GM12878 (cell line): Measurements from ENCODE around the gene SCYGR3. TPM values are rescaled to one million over a fixed set of nuclear protein-coding genes. Genes with fewer than 3 reads are reported as not detected.

Experiments
- ATAC-seq: fragments of 200-7000 bp; cut with Tn5 transposase; 3 replicates; pipeline ENCODE4 v1.9.1; 2020; ENCODE audit warnings: mild to moderate bottlenecking, moderate library complexity
- BruUV-seq: library from RNA; stranded (reverse); fragments of 400-500 nt; replicated peaks from 2 replicates; lab custom pipeline; 2021; lab: Mats Ljungman, UMichigan
- CTCF ChIA-PET: fragments of 300-600 bp; sonication (Branson Sonifier 250); formaldehyde crosslinking; extraction: SDS; loops from one replicate; lab custom pipeline; 2021; ENCODE audit warnings: inconsistent platforms; lab: Yijun Ruan, JAX
- POLR2A ChIA-PET: fragments of 350-600 bp; formaldehyde crosslinking; extraction: SDS; loops from one replicate; lab custom pipeline; 2021; ENCODE audit warnings: inconsistent platforms; lab: Charles Lee
- RAD21 ChIA-PET: fragments of 300-600 bp; sonication (Branson Sonifier 250); formaldehyde crosslinking; loops from one replicate; lab custom pipeline; 2023; ENCODE audit warnings: antibody characterized with exemption; ENCODE audit not compliant: unreplicated experiment; lab: Charles Lee
- SMC1A ChIA-PET: fragments of 300-600 bp; sonication (Branson Sonifier 250); formaldehyde crosslinking; loops from one replicate; lab custom pipeline; 2023; ENCODE audit not compliant: unreplicated experiment, uncharacterized antibody; lab: Charles Lee
- DNase-seq: peaks from one replicate; pipeline ENCODE4 v3.0.0-alpha.2; 2011; ENCODE audit warnings: low read depth, low spot score
- FAIRE-seq: peaks from 3 replicates; lab custom pipeline; 2011; peaks lifted over from hg19 to GRCh38; lab: Jason Lieb, UNC
- H2AFZ ChIP-seq: 2 replicates; pipeline ENCODE4 v1.6.0; 2011; ENCODE audit warnings: low read depth, low read length, control low read depth; ENCODE audit not compliant: control insufficient read depth
- H3K27ac ChIP-seq: 2 replicates; pipeline ENCODE4 v1.5.1; 2011; ENCODE audit warnings: control low read depth; ENCODE audit not compliant: control insufficient read depth, insufficient read depth
- H3K27me3 ChIP-seq, 2 experiments: replicated peaks in 1 of 2; 2 replicates each; pipeline versions ENCODE4 v1.6.0 to v1.6.1; 2011; ENCODE audit warnings: low read length in 1 of 2; ENCODE audit not compliant: control insufficient read depth in 2 of 2, insufficient read depth in 2 of 2
- H3K36me3 ChIP-seq, 2 experiments: 2 replicates each; pipeline ENCODE4 v1.5.1; 2011; ENCODE audit warnings: low read length in 1 of 2; ENCODE audit not compliant: control insufficient read depth in 2 of 2, insufficient read depth in 2 of 2
- H3K4me1 ChIP-seq: 2 replicates; pipeline ENCODE4 v1.6.1; 2011; ENCODE audit warnings: mild to moderate bottlenecking, low read length, moderate library complexity, mixed read lengths; ENCODE audit not compliant: control insufficient read depth, insufficient read depth
- H3K4me2 ChIP-seq: 2 replicates; pipeline ENCODE4 v1.6.0; 2011; ENCODE audit warnings: control low read depth; ENCODE audit not compliant: control insufficient read depth, insufficient read depth
- H3K4me3 ChIP-seq: fragments of 200-600 bp; sonication (generic); 2 replicates; pipeline ENCODE4 v1.5.1; 2016
- H3K79me2 ChIP-seq: 2 replicates; pipeline ENCODE4 v1.6.0; 2011; ENCODE audit warnings: low read length; ENCODE audit not compliant: control insufficient read depth, insufficient read depth
- H3K9ac ChIP-seq: 2 replicates; pipeline ENCODE4 v1.8.0; 2011; ENCODE audit warnings: low read length, control low read depth, mixed read lengths; ENCODE audit not compliant: control insufficient read depth, insufficient read depth
- H3K9me3 ChIP-seq: replicated peaks from 3 replicates; pipeline ENCODE4 v1.5.1; 2011; ENCODE audit warnings: mild to moderate bottlenecking, low read length; ENCODE audit not compliant: control insufficient read depth, insufficient read depth
- H4K20me1 ChIP-seq: 2 replicates; pipeline ENCODE4 v1.6.0; 2011; ENCODE audit not compliant: control insufficient read depth, insufficient read depth
- KDM1A ChIP-seq: fragments of 200-600 bp; sonication (generic); IDR thresholded peaks from 2 replicates; pipeline ENCODE4 v1.6.1; 2016; ENCODE audit warnings: borderline replicate concordance
- MXI1 ChIP-seq: fragments of 150-350 bp; IDR thresholded peaks from 2 replicates; pipeline ENCODE4 v1.6.1; 2011; ENCODE audit warnings: low read depth, mild to moderate bottlenecking, inconsistent platforms, low read length, improper control_type of control experiment
- NRF1 ChIP-seq: conservative IDR thresholded peaks from 2 replicates; pipeline ENCODE4 v1.6.1; 2011; ENCODE audit warnings: mild to moderate bottlenecking, low read depth, low read length, improper control_type of control experiment
- POLR2AphosphoS2 ChIP-seq: IDR thresholded peaks from 2 replicates; pipeline ENCODE4 v1.6.1; 2011; ENCODE audit warnings: low read depth, mild to moderate bottlenecking, low read length, improper control_type of control experiment, moderate library complexity
- RAD51 ChIP-seq: fragments of 450-650 bp; IDR thresholded peaks from 2 replicates; pipeline ENCODE4 v1.6.1; 2016; ENCODE audit warnings: moderate library complexity, mild to moderate bottlenecking, inconsistent platforms
- SPI1 ChIP-seq: IDR thresholded peaks from 2 replicates; pipeline ENCODE4 v1.6.1; 2011; ENCODE audit warnings: low read depth, mild to moderate bottlenecking, low read length, moderate library complexity, borderline replicate concordance; ENCODE audit not compliant: insufficient read depth
- ZBED1 ChIP-seq: IDR thresholded peaks from 2 replicates; pipeline ENCODE4 v1.6.1; 2016; ENCODE audit warnings: borderline replicate concordance
- ZNF24 ChIP-seq: fragments of 450-650 bp; IDR thresholded peaks from 2 replicates; pipeline ENCODE4 v1.6.1; 2017; ENCODE audit warnings: antibody characterized with exemption, mild to moderate bottlenecking
- WGBS: methylation state at CpG from one replicate; pipeline ENCODE4 v1.1.6; 2016; ENCODE audit warnings: low lambda C conversion rate; ENCODE audit not compliant: insufficient replicate concordance, insufficient coverage; ENCODE audit errors: missing lambda C conversion rate; 5-methylcytosine and 5-hydroxymethylcytosine counted together
- in situ Hi-C: fragments of 300-500 bp; cut with MboI; formaldehyde crosslinking; loops from 9 replicates; pipeline ENCODE4 v1.14.3; 2018; ENCODE audit warnings: mixed read lengths
- intact Hi-C: fragments of 100-400 bp; cut with micrococcal nuclease; formaldehyde crosslinking; loops from one replicate; pipeline ENCODE4 v1.14.2; 2022; ENCODE audit not compliant: unreplicated experiment
- polyA plus RNA-seq, 11 experiments: library from polyadenylated mRNA; depleted of rRNA in 4 of 11; unstranded in 6 of 11; stranded (reverse) in 5 of 11; fragments of >200 nt; fragmentation: Nextera tagmentation in 4 of 11; fragmentation: Illumina TruSeq in 1 of 11; extraction: Ambion mirVana in 4 of 11; extraction: Trizol in 1 of 11; gene quantifications; 1 replicate in 1 of 11; 2 replicates in 10 of 11; pipeline versions ENCODE4 v1.2.1 to v1.2.3, GENCODE V29; 2011 to 2016; ENCODE audit warnings: inconsistent platforms in 2 of 11, missing spikeins in 2 of 11, low read depth in 1 of 11
- total RNA-seq, 4 experiments: library from RNA; depleted of rRNA in 3 of 4; stranded (reverse); fragments of >200 nt in 3 of 4; fragmentation: Illumina TruSeq in 1 of 4; extraction: Trizol in 1 of 4; gene quantifications; 2 replicates each; pipeline versions ENCODE4 v1.2.1 to v1.2.3, GENCODE V29; 2013 to 2021
- TF ChIP-seq, protein P1 (sequence below): IDR thresholded peaks from 2 replicates; pipeline ENCODE4 v1.6.1; 2011; ENCODE audit warnings: borderline replicate concordance, low read depth, mild to moderate bottlenecking, moderate library complexity, mixed read lengths, low read length; ENCODE audit not compliant: insufficient read depth; ENCODE audit errors: extremely low read length
- TF ChIP-seq, protein P2 (sequence below): fragments of 450-650 bp; IDR thresholded peaks from 2 replicates; pipeline ENCODE4 v1.6.1; 2016; ENCODE audit warnings: mild to moderate bottlenecking
- TF ChIP-seq, protein P3 (sequence below): fragments of 450-650 bp; IDR thresholded peaks from 2 replicates; pipeline ENCODE4 v1.6.1; 2017; ENCODE audit warnings: low read depth, mild to moderate bottlenecking, moderate library complexity
- TF ChIP-seq, protein P4 (sequence below): fragments of 450-650 bp; IDR thresholded peaks from 2 replicates; pipeline ENCODE4 v1.6.1; 2017; ENCODE audit warnings: mild to moderate bottlenecking, moderate library complexity

SCYGR3 gene
- total and polyA plus RNA-seq, 10 of the 15 experiments (the other 5 are each of a cell fraction or from before 2014, with no cell fraction given): not detected

DNA sequence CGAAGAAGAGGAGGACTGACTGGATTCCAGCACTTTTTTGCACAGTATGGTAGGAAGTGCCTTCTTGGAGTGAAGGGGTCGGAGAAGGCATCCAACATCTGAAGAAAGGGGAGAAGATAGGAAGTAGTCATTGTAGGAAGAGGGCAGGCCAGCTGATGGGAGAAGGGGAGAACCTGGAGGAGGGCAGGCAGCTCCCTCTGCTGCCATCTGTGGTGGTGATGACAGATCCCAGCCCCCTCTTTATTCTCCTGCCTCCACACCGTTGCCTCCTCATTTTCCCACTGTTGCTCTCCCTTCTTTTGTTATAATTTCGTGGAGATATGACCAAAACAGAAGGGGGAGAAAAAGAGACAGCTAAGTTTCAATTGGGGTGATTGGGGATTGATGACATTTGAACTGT is 18.8 kb downstream of the SCYGR3 start (continued):
- TF ChIP-seq, protein P1, sequence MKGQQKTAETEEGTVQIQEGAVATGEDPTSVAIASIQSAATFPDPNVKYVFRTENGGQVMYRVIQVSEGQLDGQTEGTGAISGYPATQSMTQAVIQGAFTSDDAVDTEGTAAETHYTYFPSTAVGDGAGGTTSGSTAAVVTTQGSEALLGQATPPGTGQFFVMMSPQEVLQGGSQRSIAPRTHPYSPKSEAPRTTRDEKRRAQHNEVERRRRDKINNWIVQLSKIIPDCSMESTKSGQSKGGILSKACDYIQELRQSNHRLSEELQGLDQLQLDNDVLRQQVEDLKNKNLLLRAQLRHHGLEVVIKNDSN: no peak
- TF ChIP-seq, protein P2, sequence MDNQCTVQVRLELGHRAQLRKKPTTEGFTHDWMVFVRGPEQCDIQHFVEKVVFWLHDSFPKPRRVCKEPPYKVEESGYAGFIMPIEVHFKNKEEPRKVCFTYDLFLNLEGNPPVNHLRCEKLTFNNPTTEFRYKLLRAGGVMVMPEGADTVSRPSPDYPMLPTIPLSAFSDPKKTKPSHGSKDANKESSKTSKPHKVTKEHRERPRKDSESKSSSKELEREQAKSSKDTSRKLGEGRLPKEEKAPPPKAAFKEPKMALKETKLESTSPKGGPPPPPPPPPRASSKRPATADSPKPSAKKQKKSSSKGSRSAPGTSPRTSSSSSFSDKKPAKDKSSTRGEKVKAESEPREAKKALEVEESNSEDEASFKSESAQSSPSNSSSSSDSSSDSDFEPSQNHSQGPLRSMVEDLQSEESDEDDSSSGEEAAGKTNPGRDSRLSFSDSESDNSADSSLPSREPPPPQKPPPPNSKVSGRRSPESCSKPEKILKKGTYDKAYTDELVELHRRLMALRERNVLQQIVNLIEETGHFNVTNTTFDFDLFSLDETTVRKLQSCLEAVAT: no peak
- no peak for TF ChIP-seq NRF1
- TF ChIP-seq KDM1A: no peak
- no peak for TF ChIP-seq RAD51
- no peak for TF ChIP-seq POLR2AphosphoS2
- TF ChIP-seq ZBED1: no peak
- no peak for TF ChIP-seq MXI1
- TF ChIP-seq, all 136 proteins: peak for 0

DNA sequence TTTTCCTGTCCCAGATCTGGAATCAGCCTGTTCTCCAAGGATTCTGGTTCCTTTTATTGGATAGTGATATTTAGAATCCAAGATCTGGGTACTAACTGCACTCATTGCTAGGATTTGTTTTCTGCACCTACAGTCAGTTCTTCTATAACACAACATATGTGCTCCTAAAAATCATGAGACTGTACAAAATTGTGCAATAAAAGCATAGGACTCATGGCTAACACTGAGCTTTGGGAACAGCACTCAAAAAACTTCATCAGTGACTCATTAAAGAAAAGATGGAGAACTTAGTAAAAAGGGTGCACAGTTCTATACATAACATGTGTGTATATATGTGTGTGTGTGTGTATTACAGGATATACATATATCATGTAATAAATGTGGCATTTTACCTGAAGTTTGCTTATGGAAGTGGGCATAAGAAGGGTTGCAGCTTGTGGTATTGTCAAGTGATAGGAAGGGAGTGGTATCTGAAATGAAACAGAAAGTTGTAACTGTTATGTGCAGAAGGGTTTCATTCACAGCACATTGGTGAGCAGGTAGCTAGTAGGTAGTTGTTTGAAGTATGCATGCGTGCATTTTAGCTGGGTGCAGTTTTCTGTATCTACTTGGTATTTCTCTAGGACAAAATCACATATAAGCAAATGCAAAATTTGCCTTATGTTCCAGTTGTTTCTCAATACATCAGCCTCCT is 21.8 kb downstream of the SCYGR3 start:
- CTCF ChIA-PET: interaction anchor here (1.1 kb wide), 1 partner anchor 12 kb away, joined by 3 read pairs; no protein-coding TSS in a partner anchor
- no TSS peak for BruUV-seq
- H3K4me3 ChIP-seq: no peak overlapping the region
- no peaks in the 10 kb centered on the region for H3K79me2 ChIP-seq
- FAIRE-seq (no peak), DNase-seq (no peak), ATAC-seq (peak; percentile 84)
- no peaks in the 10 kb centered on the region for H3K36me3 ChIP-seq
- intact Hi-C loops: no loop called here
- no peaks in the 10 kb centered on the region; the same call in 2 of the 3 replicates for H3K9me3 ChIP-seq
- H3K27me3 ChIP-seq: no peaks in the 10 kb centered on the region
- no peak overlapping the region for H3K27ac ChIP-seq
- no peaks in the 10 kb centered on the region for H4K20me1 ChIP-seq
- WGBS: 82% methylated on average over 1 of the region's 1 CpG
- TF ChIP-seq, protein P3, sequence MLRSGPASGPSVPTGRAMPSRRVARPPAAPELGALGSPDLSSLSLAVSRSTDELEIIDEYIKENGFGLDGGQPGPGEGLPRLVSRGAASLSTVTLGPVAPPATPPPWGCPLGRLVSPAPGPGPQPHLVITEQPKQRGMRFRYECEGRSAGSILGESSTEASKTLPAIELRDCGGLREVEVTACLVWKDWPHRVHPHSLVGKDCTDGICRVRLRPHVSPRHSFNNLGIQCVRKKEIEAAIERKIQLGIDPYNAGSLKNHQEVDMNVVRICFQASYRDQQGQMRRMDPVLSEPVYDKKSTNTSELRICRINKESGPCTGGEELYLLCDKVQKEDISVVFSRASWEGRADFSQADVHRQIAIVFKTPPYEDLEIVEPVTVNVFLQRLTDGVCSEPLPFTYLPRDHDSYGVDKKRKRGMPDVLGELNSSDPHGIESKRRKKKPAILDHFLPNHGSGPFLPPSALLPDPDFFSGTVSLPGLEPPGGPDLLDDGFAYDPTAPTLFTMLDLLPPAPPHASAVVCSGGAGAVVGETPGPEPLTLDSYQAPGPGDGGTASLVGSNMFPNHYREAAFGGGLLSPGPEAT: no peak
- TF ChIP-seq SPI1: no peak
- TF ChIP-seq ZNF24: no peak
- TF ChIP-seq, protein P4, sequence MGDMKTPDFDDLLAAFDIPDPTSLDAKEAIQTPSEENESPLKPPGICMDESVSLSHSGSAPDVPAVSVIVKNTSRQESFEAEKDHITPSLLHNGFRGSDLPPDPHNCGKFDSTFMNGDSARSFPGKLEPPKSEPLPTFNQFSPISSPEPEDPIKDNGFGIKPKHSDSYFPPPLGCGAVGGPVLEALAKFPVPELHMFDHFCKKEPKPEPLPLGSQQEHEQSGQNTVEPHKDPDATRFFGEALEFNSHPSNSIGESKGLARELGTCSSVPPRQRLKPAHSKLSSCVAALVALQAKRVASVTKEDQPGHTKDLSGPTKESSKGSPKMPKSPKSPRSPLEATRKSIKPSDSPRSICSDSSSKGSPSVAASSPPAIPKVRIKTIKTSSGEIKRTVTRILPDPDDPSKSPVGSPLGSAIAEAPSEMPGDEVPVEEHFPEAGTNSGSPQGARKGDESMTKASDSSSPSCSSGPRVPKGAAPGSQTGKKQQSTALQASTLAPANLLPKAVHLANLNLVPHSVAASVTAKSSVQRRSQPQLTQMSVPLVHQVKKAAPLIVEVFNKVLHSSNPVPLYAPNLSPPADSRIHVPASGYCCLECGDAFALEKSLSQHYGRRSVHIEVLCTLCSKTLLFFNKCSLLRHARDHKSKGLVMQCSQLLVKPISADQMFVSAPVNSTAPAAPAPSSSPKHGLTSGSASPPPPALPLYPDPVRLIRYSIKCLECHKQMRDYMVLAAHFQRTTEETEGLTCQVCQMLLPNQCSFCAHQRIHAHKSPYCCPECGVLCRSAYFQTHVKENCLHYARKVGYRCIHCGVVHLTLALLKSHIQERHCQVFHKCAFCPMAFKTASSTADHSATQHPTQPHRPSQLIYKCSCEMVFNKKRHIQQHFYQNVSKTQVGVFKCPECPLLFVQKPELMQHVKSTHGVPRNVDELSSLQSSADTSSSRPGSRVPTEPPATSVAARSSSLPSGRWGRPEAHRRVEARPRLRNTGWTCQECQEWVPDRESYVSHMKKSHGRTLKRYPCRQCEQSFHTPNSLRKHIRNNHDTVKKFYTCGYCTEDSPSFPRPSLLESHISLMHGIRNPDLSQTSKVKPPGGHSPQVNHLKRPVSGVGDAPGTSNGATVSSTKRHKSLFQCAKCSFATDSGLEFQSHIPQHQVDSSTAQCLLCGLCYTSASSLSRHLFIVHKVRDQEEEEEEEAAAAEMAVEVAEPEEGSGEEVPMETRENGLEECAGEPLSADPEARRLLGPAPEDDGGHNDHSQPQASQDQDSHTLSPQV: no peak
- H3K4me1 ChIP-seq: no peaks in the 10 kb centered on the region
- RAD21 ChIA-PET: no interaction called here
- SMC1A ChIA-PET: no interaction called here
- POLR2A ChIA-PET: interaction anchor here (1.0 to 1.3 kb wide), 2 partner anchors 16 to 113 kb away, joined by 3 read pairs; no protein-coding TSS in a partner anchor
- in situ Hi-C loops: no loop called here
- H2AFZ ChIP-seq: no peak overlapping the region
- H3K4me2 ChIP-seq: 0 out of 2 replicates have a peak overlapping the region, but pooled peaks have one; percentile 13
- H3K9ac ChIP-seq: no peak overlapping the region
